HG03575 (cell line): Measurements from ENCODE around the gene BRIP1.
"Not testable (repeated sequence)": the region's sequence is repeated elsewhere in the genome, so short reads cannot be mapped to it uniquely, and the experiment has no call there.

Experiments
- ATAC-seq: cut with Tn5 transposase; IDR thresholded peaks from one replicate; pipeline ENCODE4 v1.9.1; 2021; ENCODE audit not compliant: unreplicated experiment, insufficient number of reproducible peaks, low FRiP score; ENCODE audit errors: extremely low read depth

The BRIP1 gene

GRCh38 chr17:61775364-61775763, 88.0 kb downstream of the BRIP1 start:
- no peak for ATAC-seq

GRCh38 chr17:61774724-61775123, 88.6 kb downstream of the BRIP1 start:
- no peak for ATAC-seq

GRCh38 chr17:61774087-61774486, 89.2 kb downstream of the BRIP1 start:
- not testable (repeated sequence) for ATAC-seq

- ATAC-seq, result no peak
These were observed 92.4 kb downstream of the BRIP1 start for GRCh38 chr17:61770752-61771533.

GRCh38 chr17:61770043-61770442, 93.3 kb downstream of the BRIP1 start:
- no peak for ATAC-seq

GRCh38 chr17:61768405-61768804, 94.9 kb downstream of the BRIP1 start:
- no peak for ATAC-seq

- ATAC-seq, result no peak
These were observed 96.8 kb downstream of the BRIP1 start for GRCh38 chr17:61766520-61766919.

- no peak for ATAC-seq
These were observed 98.5 kb downstream of the BRIP1 start for GRCh38 chr17:61764846-61765245.

GRCh38 chr17:61761827-61762226, 101.5 kb downstream of the BRIP1 start:
- no peak for ATAC-seq

- no peak for ATAC-seq
These were observed 104.0 kb downstream of the BRIP1 start for GRCh38 chr17:61759362-61759761.

GRCh38 chr17:61758430-61758829, 104.9 kb downstream of the BRIP1 start:
- ATAC-seq, result no peak

- peak; percentile 56 for ATAC-seq
These were observed 106.2 kb downstream of the BRIP1 start for GRCh38 chr17:61757168-61757567.

- no peak for ATAC-seq
These were observed 106.8 kb downstream of the BRIP1 start for GRCh38 chr17:61756561-61756960.

GRCh38 chr17:61755668-61756067, 107.7 kb downstream of the BRIP1 start:
- no peak for ATAC-seq

GRCh38 chr17:61755078-61755477, 108.2 kb downstream of the BRIP1 start:
- no peak for ATAC-seq

- no peak for ATAC-seq
These were observed 109.2 kb downstream of the BRIP1 start for GRCh38 chr17:61754124-61754523.

GRCh38 chr17:61753696-61754095, 109.6 kb downstream of the BRIP1 start:
- no peak for ATAC-seq

GRCh38 chr17:61750656-61751055, 112.7 kb downstream of the BRIP1 start:
- ATAC-seq, result no peak

GRCh38 chr17:61749823-61750404, 113.4 kb downstream of the BRIP1 start:
- no peak for ATAC-seq

GRCh38 chr17:61746248-61746985, 116.9 kb downstream of the BRIP1 start:
- ATAC-seq, result no peak
